HL-60 (cell line): ENCODE data around the gene POLD3.

Experiments used
- DNase-seq, 2 experiments: peaks; one replicate each; pipeline ENCODE4 v3.0.0-alpha.2; 2010 to 2020; ENCODE audit warnings: low read depth in 1 of 2, low spot score in 1 of 2
- H3K27ac ChIP-seq: fragments of 250-450 bp; sonication (Bioruptor Pico); replicated peaks from 2 replicates; pipeline ENCODE4 v1.5.1; 2020; ENCODE audit warnings: mild to moderate bottlenecking, moderate library complexity
- H3K27me3 ChIP-seq: fragments of 250-450 bp; sonication (Bioruptor Pico); 2 replicates; pipeline ENCODE4 v1.5.1; 2021; ENCODE audit warnings: mild to moderate bottlenecking, moderate library complexity; ENCODE audit not compliant: insufficient read depth, poor library complexity, severe bottlenecking
- H3K4me3 ChIP-seq: replicated peaks from 2 replicates; pipeline ENCODE4 v1.5.1; 2011; ENCODE audit warnings: mild to moderate bottlenecking, control low read depth, low read length; ENCODE audit not compliant: insufficient read depth
- GABPA ChIP-seq: IDR thresholded peaks from 2 replicates; pipeline ENCODE4 v1.6.1; 2012; ENCODE audit warnings: low read depth
- POLR2AphosphoS5 ChIP-seq: IDR thresholded peaks from 2 replicates; pipeline ENCODE4 v1.6.1; 2012; ENCODE audit warnings: low read depth
- SPI1 ChIP-seq: IDR thresholded peaks from 2 replicates; pipeline ENCODE4 v1.6.1; 2012; ENCODE audit warnings: low read depth, mild to moderate bottlenecking, borderline replicate concordance
- TF ChIP-seq, protein P1 (sequence below): IDR thresholded peaks from one replicate; pipeline ENCODE4 v1.5.1; 2011; ENCODE audit warnings: low read length, control low read depth, inconsistent platforms; ENCODE audit not compliant: insufficient read depth
- TF ChIP-seq, protein P2 (sequence below): IDR thresholded peaks from 2 replicates; pipeline ENCODE4 v1.6.1; 2012; ENCODE audit warnings: low read depth; ENCODE audit not compliant: insufficient replicate concordance

POLD3 gene

GRCh38 chr11:74681686-74682651 is 89.6 kb downstream of the POLD3 start:
- no peak overlapping the region for H3K27ac ChIP-seq
- H3K4me3 ChIP-seq = no peak overlapping the region
- TF ChIP-seq, protein P1, sequence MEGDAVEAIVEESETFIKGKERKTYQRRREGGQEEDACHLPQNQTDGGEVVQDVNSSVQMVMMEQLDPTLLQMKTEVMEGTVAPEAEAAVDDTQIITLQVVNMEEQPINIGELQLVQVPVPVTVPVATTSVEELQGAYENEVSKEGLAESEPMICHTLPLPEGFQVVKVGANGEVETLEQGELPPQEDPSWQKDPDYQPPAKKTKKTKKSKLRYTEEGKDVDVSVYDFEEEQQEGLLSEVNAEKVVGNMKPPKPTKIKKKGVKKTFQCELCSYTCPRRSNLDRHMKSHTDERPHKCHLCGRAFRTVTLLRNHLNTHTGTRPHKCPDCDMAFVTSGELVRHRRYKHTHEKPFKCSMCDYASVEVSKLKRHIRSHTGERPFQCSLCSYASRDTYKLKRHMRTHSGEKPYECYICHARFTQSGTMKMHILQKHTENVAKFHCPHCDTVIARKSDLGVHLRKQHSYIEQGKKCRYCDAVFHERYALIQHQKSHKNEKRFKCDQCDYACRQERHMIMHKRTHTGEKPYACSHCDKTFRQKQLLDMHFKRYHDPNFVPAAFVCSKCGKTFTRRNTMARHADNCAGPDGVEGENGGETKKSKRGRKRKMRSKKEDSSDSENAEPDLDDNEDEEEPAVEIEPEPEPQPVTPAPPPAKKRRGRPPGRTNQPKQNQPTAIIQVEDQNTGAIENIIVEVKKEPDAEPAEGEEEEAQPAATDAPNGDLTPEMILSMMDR = no peak
- TF ChIP-seq SPI1 = no peak
- TF ChIP-seq POLR2AphosphoS5 = no peak
- TF ChIP-seq GABPA = no peak
- TF ChIP-seq, protein P2, sequence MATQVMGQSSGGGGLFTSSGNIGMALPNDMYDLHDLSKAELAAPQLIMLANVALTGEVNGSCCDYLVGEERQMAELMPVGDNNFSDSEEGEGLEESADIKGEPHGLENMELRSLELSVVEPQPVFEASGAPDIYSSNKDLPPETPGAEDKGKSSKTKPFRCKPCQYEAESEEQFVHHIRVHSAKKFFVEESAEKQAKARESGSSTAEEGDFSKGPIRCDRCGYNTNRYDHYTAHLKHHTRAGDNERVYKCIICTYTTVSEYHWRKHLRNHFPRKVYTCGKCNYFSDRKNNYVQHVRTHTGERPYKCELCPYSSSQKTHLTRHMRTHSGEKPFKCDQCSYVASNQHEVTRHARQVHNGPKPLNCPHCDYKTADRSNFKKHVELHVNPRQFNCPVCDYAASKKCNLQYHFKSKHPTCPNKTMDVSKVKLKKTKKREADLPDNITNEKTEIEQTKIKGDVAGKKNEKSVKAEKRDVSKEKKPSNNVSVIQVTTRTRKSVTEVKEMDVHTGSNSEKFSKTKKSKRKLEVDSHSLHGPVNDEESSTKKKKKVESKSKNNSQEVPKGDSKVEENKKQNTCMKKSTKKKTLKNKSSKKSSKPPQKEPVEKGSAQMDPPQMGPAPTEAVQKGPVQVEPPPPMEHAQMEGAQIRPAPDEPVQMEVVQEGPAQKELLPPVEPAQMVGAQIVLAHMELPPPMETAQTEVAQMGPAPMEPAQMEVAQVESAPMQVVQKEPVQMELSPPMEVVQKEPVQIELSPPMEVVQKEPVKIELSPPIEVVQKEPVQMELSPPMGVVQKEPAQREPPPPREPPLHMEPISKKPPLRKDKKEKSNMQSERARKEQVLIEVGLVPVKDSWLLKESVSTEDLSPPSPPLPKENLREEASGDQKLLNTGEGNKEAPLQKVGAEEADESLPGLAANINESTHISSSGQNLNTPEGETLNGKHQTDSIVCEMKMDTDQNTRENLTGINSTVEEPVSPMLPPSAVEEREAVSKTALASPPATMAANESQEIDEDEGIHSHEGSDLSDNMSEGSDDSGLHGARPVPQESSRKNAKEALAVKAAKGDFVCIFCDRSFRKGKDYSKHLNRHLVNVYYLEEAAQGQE = no peak
- peaks cover 10% of the 10 kb centered on the region for H3K27me3 ChIP-seq
- no peak for DNase-seq

DNA sequence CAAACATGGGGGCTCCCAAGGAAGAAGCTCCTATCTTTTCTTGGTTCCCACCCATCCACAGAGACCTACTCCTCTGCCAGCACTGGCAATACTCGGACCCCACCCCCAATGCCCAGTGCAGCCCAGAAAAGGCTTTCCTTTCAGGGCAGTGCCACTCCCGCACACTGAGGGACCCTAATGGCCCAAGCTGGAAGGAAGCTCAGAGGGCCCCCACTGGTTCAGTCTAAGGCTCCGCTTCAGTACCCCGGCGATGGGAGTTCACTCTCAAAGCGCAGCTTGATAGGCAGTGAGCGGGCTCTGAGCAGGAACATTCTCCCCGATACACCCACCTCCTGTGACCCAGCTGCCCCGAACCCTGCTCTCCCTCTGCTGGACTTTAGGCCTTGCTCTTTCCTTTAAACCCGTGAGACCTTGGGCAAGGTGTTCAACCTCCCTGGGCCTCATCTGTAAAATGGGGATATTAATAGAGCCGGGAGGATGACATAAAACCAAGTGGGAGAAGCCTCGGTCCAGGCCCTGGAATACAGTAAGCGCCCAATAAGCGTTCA is 90.4 kb downstream of the POLD3 start:
- Histone ChIP-seq H3K4me3 (no peak overlapping the region; the same call in 1 of the 2 replicates), H3K27ac (no peak overlapping the region), H3K27me3 (peaks cover 10% of the 10 kb centered on the region)
- no peak for DNase-seq
- TF ChIP-seq, protein P1 = no peak
- TF ChIP-seq, protein P2 = no peak
- TF ChIP-seq SPI1 (no peak), POLR2AphosphoS5 (no peak), GABPA (no peak)

DNA sequence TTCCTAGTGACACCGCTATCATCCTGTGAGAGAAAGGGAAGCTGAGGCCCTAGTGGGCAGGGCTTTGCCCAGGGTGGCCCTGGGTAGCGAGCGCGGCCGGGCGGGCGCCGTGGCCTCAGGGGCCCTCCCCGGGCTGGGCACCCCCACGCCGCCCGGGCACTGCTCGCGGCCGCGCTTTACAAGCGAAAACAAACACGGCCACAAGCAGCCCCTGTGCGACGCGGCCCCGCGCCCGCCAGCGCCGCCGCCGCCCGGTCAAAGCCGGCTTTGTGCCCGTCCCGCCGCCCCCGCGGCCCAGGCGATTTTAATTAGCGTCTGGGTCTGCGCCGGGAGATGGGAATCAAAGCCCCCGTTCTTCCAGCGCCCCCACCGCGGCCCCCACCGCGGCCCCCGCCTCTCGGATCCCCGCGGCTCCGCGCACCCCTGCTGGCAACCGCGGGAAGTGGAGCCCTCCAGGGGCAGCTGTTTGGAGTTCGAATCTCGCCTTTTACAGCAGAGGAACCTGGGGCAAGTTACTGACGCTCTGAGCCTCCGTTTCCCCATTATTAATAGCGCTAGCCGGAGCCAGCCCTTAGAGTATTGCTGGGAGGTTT is 91.0 kb downstream of the POLD3 start:
- Histone ChIP-seq H3K27ac (no peak overlapping the region), H3K27me3 (peaks cover 10% of the 10 kb centered on the region), H3K4me3 (peak overlapping the region; percentile 22)
- TF ChIP-seq SPI1 (no peak), GABPA (no peak), POLR2AphosphoS5 (no peak)
- TF ChIP-seq, protein P1 = peak; percentile 1
- DNase-seq = no peak
